ENCODE results near the gene JAKMIP1. TPM values are rescaled to one million over a fixed set of nuclear protein-coding genes. Genes with fewer than 3 reads are reported as not detected.

JAKMIP1 gene
- polyA plus RNA-seq, 3 donors: 0.08 TPM; not detected in 2

DNA sequence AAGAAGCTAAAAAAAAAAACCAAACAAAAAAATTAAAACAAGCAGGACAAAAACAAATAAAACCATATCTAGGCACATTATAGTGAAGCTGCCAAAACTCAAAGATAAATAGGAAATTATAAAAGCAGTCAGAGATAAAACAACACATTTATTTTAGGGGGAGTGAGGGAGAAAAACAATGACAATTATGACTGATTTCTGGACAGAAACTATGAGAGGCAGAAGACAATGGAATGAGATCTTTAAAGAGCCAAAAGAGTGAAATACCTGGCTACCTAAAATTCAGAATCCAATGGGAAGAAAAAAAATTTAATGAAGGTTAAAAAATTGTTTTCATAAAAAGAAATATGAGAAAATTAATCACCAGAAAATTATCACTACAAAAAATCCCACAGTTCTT lies 215.5 kb downstream of the JAKMIP1 start:
- intact Hi-C loops (cut with micrococcal nuclease): no loop called here
- no peak for DNase-seq
- Histone ChIP-seq H3K4me2 (replicated peaks; ENCODE audit: extremely low read depth, low read length, poor library complexity, severe bottlenecking) (no peak overlapping the region), H4K20me1 (ENCODE audit: insufficient read depth, low read length) (no peaks in the 10 kb centered on the region), H3K36me3 (replicated peaks in 1 of 2; ENCODE audit: control insufficient read depth in 1 of 2, insufficient read depth in 2 of 2, low read length in 2 of 2) (no peaks in the 10 kb centered on the region), H3K9ac (ENCODE audit: insufficient read depth, low read length, poor library complexity, severe bottlenecking) (no peak overlapping the region), H2AFZ (ENCODE audit: insufficient read depth, low read depth, low read length, poor library complexity, severe bottlenecking) (no peak overlapping the region), H3K27me3 (ENCODE audit: control insufficient read depth in 2 of 2, insufficient read depth in 2 of 2, low read length in 2 of 2) (no peaks in the 10 kb centered on the region), H3K9me3 (replicated peaks in 1 of 2; ENCODE audit: control insufficient read depth in 1 of 2, insufficient read depth in 1 of 2, low read length in 2 of 2) (no peaks in the 10 kb centered on the region), H3K4me3 (replicated peaks in 1 of 3; ENCODE audit: low read depth in 2 of 3, low read length in 3 of 3) (no peak overlapping the region), H3K27ac (ENCODE audit: low read depth in 1 of 2, low read length in 2 of 2) (no peak overlapping the region), H3K4me1 (ENCODE audit: control insufficient read depth in 1 of 2, insufficient read depth in 2 of 2, low read length in 2 of 2) (no peaks in the 10 kb centered on the region), H3K79me2 (ENCODE audit: insufficient read depth, low read length) (no peaks in the 10 kb centered on the region)
- TF ChIP-seq, protein P1, sequence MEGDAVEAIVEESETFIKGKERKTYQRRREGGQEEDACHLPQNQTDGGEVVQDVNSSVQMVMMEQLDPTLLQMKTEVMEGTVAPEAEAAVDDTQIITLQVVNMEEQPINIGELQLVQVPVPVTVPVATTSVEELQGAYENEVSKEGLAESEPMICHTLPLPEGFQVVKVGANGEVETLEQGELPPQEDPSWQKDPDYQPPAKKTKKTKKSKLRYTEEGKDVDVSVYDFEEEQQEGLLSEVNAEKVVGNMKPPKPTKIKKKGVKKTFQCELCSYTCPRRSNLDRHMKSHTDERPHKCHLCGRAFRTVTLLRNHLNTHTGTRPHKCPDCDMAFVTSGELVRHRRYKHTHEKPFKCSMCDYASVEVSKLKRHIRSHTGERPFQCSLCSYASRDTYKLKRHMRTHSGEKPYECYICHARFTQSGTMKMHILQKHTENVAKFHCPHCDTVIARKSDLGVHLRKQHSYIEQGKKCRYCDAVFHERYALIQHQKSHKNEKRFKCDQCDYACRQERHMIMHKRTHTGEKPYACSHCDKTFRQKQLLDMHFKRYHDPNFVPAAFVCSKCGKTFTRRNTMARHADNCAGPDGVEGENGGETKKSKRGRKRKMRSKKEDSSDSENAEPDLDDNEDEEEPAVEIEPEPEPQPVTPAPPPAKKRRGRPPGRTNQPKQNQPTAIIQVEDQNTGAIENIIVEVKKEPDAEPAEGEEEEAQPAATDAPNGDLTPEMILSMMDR (IDR thresholded peaks at IDR 0.05): no peak
- Mint-ChIP-seq H3K27me3 (ENCODE audit: low read depth in 3 of 3) (peaks cover 3 to 16% (median 9%) of the 10 kb centered on the region in 3 donors), H3K9me3 (peaks cover 6 to 15% (median 11%) of the 10 kb centered on the region in 7 donors), H3K4me1 (peaks cover 2% of the 10 kb centered on the region), H3K36me3 (no peaks in the 10 kb centered on the region), H3K27ac (no peak overlapping the region), H3K4me3 (no peak overlapping the region)

DNA sequence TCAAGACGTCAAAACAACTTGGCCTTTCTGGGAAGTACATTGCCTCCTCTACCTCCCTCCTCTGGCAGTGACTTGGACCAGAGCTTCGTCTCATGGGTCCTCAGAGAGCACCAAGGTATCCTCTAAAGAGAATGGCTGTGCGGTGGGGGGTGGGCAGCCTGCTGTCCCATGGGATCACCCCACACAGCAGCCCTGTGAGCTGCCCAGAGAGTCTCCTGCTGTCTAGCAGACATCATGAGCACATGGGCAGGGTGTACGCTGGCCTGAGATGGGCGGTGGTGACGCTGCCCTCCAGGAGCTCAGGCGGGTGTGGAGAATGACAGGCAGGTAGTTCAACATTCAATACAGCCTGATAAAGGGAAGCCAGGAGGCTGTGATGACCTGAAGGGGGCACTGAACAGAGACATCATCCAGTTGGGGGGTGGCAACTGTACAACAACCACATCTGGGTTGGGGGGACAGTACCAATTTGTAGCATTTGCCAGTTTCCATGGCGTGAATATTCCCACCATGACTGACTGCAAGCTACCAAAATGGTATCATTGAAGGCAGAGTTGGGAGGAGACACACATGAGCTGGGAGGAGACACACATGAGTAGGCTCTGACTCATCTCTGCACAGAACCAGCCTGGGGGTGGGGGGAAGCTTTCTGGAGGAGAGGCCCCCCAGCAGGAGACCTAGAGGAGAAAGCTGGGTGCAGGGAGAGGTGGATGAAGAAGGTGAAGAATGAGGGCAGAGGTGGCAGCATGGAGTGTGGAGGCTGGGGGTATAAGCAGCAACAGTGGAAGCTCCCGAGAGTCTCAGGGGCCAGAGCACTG lies 218.0 kb downstream of the JAKMIP1 start:
- Histone ChIP-seq H3K27ac (ENCODE audit: low read depth in 1 of 2, low read length in 2 of 2) (no peak overlapping the region), H4K20me1 (ENCODE audit: insufficient read depth, low read length) (no peaks in the 10 kb centered on the region), H3K9ac (ENCODE audit: insufficient read depth, low read length, poor library complexity, severe bottlenecking) (no peak overlapping the region), H3K4me3 (replicated peaks in 1 of 3; ENCODE audit: low read depth in 2 of 3, low read length in 3 of 3) (no peak overlapping the region), H3K9me3 (replicated peaks in 1 of 2; ENCODE audit: control insufficient read depth in 1 of 2, insufficient read depth in 1 of 2, low read length in 2 of 2) (no peaks in the 10 kb centered on the region), H3K79me2 (ENCODE audit: insufficient read depth, low read length) (no peaks in the 10 kb centered on the region), H3K27me3 (ENCODE audit: control insufficient read depth in 2 of 2, insufficient read depth in 2 of 2, low read length in 2 of 2) (no peaks in the 10 kb centered on the region), H3K4me1 (ENCODE audit: control insufficient read depth in 1 of 2, insufficient read depth in 2 of 2, low read length in 2 of 2) (no peaks in the 10 kb centered on the region), H2AFZ (ENCODE audit: insufficient read depth, low read depth, low read length, poor library complexity, severe bottlenecking) (no peak overlapping the region), H3K36me3 (replicated peaks in 1 of 2; ENCODE audit: control insufficient read depth in 1 of 2, insufficient read depth in 2 of 2, low read length in 2 of 2) (no peaks in the 10 kb centered on the region), H3K4me2 (replicated peaks; ENCODE audit: extremely low read depth, low read length, poor library complexity, severe bottlenecking) (no peak overlapping the region)
- WGBS (ENCODE audit: insufficient coverage): 95% methylated on average over 7 of the region's 9 CpGs
- peaks cover 6 to 15% (median 11%) of the 10 kb centered on the region in 7 donors for H3K9me3 Mint-ChIP-seq
- intact Hi-C loops (cut with micrococcal nuclease): no loop called here
- H3K27me3 Mint-ChIP-seq (ENCODE audit: low read depth in 3 of 3): peaks cover 3 to 8% (median 6%) of the 10 kb centered on the region in 3 donors
- H3K4me1 Mint-ChIP-seq: no peaks in the 10 kb centered on the region
- no peaks in the 10 kb centered on the region for H3K36me3 Mint-ChIP-seq
- H3K27ac Mint-ChIP-seq: no peak overlapping the region
- TF ChIP-seq, protein P1 (IDR thresholded peaks at IDR 0.05): no peak
- no peak overlapping the region for H3K4me3 Mint-ChIP-seq
- no peak for DNase-seq

Data from CD14-positive monocyte (primary cell).